HepG2 (cell line): ENCODE data around the gene LRRC3C. TPM values are rescaled to one million over a fixed set of nuclear protein-coding genes. Genes with fewer than 3 reads are reported as not detected.
A peak's percentile ranks its signal among the peaks of the same experiment; 100 is the strongest.

ENCODE experiments used
- CEBPB ChIP-seq: IDR thresholded peaks from 2 replicates; pipeline ENCODE4 v1.6.1; 2011; ENCODE audit warnings: low read depth, low read length, improper control_type of control experiment, borderline replicate concordance
- HDAC1 ChIP-seq: sonication (generic); formaldehyde crosslinking; IDR thresholded peaks from 2 replicates; pipeline ENCODE4 v1.5.1; 2020; ENCODE audit warnings: mild to moderate bottlenecking, missing genetic modification reagents
- JUNB ChIP-seq: sonication (generic); formaldehyde crosslinking; IDR thresholded peaks from 2 replicates; pipeline ENCODE4 v1.8.0; 2022; ENCODE audit warnings: missing genetic modification reagents, mild to moderate bottlenecking, borderline replicate concordance
- MED13 ChIP-seq: sonication (generic); formaldehyde crosslinking; IDR thresholded peaks from 2 replicates; pipeline ENCODE4 v1.5.0; 2020; ENCODE audit warnings: missing genetic modification reagents
- NFATC3 ChIP-seq: sonication (generic); formaldehyde crosslinking; IDR thresholded peaks from 2 replicates; pipeline ENCODE4 v1.5.1; 2020; ENCODE audit warnings: mild to moderate bottlenecking, missing genetic modification reagents
- POLR2AphosphoS2 ChIP-seq: IDR thresholded peaks from 2 replicates; pipeline ENCODE4 v1.6.1; 2011; ENCODE audit warnings: low read depth, low read length, improper control_type of control experiment
- SATB2 ChIP-seq: sonication (generic); formaldehyde crosslinking; IDR thresholded peaks from 2 replicates; pipeline ENCODE4 v1.5.0; 2020; ENCODE audit warnings: missing genetic modification reagents
- THYN1 ChIP-seq: sonication (generic); formaldehyde crosslinking; IDR thresholded peaks from 2 replicates; pipeline ENCODE4 v1.8.1; 2023; ENCODE audit warnings: low read depth, mild to moderate bottlenecking, moderate library complexity, missing genetic modification reagents, borderline replicate concordance
- ZBTB38 ChIP-seq: sonication (generic); formaldehyde crosslinking; IDR thresholded peaks from 2 replicates; pipeline ENCODE4 v1.5.1; 2020; ENCODE audit warnings: mild to moderate bottlenecking, missing genetic modification reagents
- ZKSCAN8 ChIP-seq: IDR thresholded peaks from 2 replicates; pipeline ENCODE4 v1.6.1; 2016; ENCODE audit warnings: borderline replicate concordance, missing genetic modification reagents, missing compliant biosample characterization
- ZNF225 ChIP-seq: sonication (generic); formaldehyde crosslinking; IDR thresholded peaks from 2 replicates; pipeline ENCODE4 v1.4.0; 2020; ENCODE audit warnings: mild to moderate bottlenecking, missing genetic modification reagents
- ZNF253 ChIP-seq: sonication (generic); formaldehyde crosslinking; IDR thresholded peaks from 2 replicates; pipeline ENCODE4 v1.8.0; 2022; ENCODE audit warnings: mild to moderate bottlenecking, missing genetic modification reagents, borderline replicate concordance
- polyA plus RNA-seq, 8 experiments: library from polyadenylated mRNA; depleted of rRNA in 3 of 8; stranded (reverse) in 7 of 8; unstranded in 1 of 8; fragments of >200 nt; fragmentation: Illumina TruSeq in 4 of 8; extraction: Trizol in 4 of 8; gene quantifications; 2 replicates each; pipeline versions ENCODE4 v1.2.1 to v1.2.3, GENCODE V29; 2011 to 2016; ENCODE audit warnings: low read depth in 4 of 8, missing spikeins in 1 of 8, mixed read lengths in 1 of 8; ENCODE audit not compliant: insufficient read depth in 1 of 8
- total RNA-seq, 5 experiments: library from RNA; depleted of rRNA; stranded (reverse); fragments of >200 nt; fragmentation: Illumina TruSeq; extraction: Trizol; gene quantifications; 2 replicates each; pipeline ENCODE4 v1.2.3, GENCODE V29; 2016; ENCODE audit warnings: low read depth in 1 of 5
- TF ChIP-seq, protein P1 (sequence below): sonication (generic); formaldehyde crosslinking; IDR thresholded peaks from 2 replicates; pipeline ENCODE4 v1.5.0; 2020; ENCODE audit warnings: mild to moderate bottlenecking, missing genetic modification reagents, borderline replicate concordance

LRRC3C gene
- total and polyA plus RNA-seq, 2 of the 13 experiments (the other 11 are each of a cell fraction or from before 2014, with no cell fraction given), result 0.17 TPM; not detected in 1

DNA sequence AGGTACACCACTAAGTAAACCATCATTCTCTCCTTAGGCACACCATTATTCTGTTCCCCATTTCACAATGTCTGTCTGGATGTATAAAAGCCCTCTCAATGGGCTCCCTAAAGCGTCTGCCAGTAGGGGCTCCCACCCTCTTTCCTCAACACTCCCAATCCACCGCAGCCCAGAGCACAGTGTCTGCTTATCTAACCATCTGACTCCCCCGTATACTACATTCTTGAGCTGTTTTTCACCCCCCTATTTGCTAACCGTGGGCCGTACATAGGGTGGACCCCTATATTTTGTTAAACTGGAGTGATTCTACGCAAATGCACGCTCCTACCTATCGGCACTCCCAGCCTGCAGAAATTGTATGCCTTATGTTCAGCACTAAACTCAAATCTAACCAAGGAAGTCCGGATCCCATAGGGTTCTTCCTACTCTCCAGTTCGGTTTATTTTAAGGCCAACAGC lies 52.4 kb downstream of the LRRC3C start (continued):
- TF ChIP-seq, protein P1, sequence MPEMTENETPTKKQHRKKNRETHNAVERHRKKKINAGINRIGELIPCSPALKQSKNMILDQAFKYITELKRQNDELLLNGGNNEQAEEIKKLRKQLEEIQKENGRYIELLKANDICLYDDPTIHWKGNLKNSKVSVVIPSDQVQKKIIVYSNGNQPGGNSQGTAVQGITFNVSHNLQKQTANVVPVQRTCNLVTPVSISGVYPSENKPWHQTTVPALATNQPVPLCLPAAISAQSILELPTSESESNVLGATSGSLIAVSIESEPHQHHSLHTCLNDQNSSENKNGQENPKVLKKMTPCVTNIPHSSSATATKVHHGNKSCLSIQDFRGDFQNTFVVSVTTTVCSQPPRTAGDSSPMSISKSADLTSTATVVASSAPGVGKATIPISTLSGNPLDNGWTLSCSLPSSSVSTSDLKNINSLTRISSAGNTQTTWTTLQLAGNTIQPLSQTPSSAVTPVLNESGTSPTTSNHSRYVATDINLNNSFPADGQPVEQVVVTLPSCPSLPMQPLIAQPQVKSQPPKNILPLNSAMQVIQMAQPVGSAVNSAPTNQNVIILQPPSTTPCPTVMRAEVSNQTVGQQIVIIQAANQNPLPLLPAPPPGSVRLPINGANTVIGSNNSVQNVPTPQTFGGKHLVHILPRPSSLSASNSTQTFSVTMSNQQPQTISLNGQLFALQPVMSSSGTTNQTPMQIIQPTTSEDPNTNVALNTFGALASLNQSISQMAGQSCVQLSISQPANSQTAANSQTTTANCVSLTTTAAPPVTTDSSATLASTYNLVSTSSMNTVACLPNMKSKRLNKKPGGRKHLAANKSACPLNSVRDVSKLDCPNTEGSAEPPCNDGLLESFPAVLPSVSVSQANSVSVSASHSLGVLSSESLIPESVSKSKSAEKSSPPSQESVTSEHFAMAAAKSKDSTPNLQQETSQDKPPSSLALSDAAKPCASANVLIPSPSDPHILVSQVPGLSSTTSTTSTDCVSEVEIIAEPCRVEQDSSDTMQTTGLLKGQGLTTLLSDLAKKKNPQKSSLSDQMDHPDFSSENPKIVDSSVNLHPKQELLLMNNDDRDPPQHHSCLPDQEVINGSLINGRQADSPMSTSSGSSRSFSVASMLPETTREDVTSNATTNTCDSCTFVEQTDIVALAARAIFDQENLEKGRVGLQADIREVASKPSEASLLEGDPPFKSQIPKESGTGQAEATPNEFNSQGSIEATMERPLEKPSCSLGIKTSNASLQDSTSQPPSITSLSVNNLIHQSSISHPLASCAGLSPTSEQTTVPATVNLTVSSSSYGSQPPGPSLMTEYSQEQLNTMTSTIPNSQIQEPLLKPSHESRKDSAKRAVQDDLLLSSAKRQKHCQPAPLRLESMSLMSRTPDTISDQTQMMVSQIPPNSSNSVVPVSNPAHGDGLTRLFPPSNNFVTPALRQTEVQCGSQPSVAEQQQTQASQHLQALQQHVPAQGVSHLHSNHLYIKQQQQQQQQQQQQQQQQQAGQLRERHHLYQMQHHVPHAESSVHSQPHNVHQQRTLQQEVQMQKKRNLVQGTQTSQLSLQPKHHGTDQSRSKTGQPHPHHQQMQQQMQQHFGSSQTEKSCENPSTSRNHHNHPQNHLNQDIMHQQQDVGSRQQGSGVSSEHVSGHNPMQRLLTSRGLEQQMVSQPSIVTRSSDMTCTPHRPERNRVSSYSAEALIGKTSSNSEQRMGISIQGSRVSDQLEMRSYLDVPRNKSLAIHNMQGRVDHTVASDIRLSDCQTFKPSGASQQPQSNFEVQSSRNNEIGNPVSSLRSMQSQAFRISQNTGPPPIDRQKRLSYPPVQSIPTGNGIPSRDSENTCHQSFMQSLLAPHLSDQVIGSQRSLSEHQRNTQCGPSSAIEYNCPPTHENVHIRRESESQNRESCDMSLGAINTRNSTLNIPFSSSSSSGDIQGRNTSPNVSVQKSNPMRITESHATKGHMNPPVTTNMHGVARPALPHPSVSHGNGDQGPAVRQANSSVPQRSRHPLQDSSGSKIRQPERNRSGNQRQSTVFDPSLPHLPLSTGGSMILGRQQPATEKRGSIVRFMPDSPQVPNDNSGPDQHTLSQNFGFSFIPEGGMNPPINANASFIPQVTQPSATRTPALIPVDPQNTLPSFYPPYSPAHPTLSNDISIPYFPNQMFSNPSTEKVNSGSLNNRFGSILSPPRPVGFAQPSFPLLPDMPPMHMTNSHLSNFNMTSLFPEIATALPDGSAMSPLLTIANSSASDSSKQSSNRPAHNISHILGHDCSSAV, result peak; percentile 14; the same call in 1 of the 2 replicates
- no peak for TF ChIP-seq ZNF253 (CRISPR knock-in tag)
- TF ChIP-seq POLR2AphosphoS2, result no peak
- no peak for TF ChIP-seq ZKSCAN8
- no peak for TF ChIP-seq MED13 (CRISPR knock-in tag)
- TF ChIP-seq ZNF225 (CRISPR knock-in tag), result no peak
- TF ChIP-seq ZBTB38 (CRISPR knock-in tag), result no peak
- TF ChIP-seq SATB2 (CRISPR knock-in tag), result 0 out of 2 replicates have a peak, but pooled peaks have one; percentile 1
- TF ChIP-seq THYN1 (CRISPR knock-in tag), result no peak
- no peak for TF ChIP-seq JUNB
- no peak for TF ChIP-seq HDAC1 (CRISPR knock-in tag)
- 0 out of 2 replicates have a peak, but pooled peaks have one; percentile 26 for TF ChIP-seq CEBPB
- peak; percentile 79; the same call in 1 of the 2 replicates for TF ChIP-seq NFATC3
